Activated naive CD8-positive, alpha-beta T cell treated with anti-CD3 and anti-CD28 coated beads, Interleukin-2, amount 10 ng/mL, durations not matched to agents 7 days and 5 days (primary cell): Measurements from ENCODE around the gene HSD17B11. TPM values are rescaled to one million over a fixed set of nuclear protein-coding genes. Genes with fewer than 3 reads are reported as not detected.
"Not testable (repeated sequence)": the region's sequence is repeated elsewhere in the genome, so short reads cannot be mapped to it uniquely, and the experiment has no call there.

Experiments used
- ATAC-seq: fragments of 150-1000 bp; cut with Tn5 transposase; one replicate; pipeline ENCODE4 v1.10.0; 2021; ENCODE audit warnings: low read depth, moderate library complexity
- POLR2A ChIA-PET: fragments of 350-600 bp; sonication (Branson Sonifier 250); formaldehyde crosslinking; loops from one replicate; lab custom pipeline; 2021; ENCODE audit warnings: antibody characterized with exemption; lab: Charles Lee
- DNase-seq: peaks from one replicate; pipeline ENCODE4 v3.0.0; 2021
- H3K27ac Mint-ChIP-seq: one replicate; pipeline ENCODE4 v1.8.0; 2022; ENCODE audit warnings: mild to moderate bottlenecking, mixed read lengths
- H3K27me3 Mint-ChIP-seq: one replicate; pipeline ENCODE4 v1.8.0; 2022; ENCODE audit warnings: mild to moderate bottlenecking, moderate library complexity, mixed read lengths
- H3K36me3 Mint-ChIP-seq: one replicate; pipeline ENCODE4 v1.8.0; 2021; ENCODE audit warnings: mild to moderate bottlenecking, mixed read lengths
- H3K4me1 Mint-ChIP-seq: one replicate; pipeline ENCODE4 v1.8.0; 2021; ENCODE audit warnings: mixed read lengths
- H3K4me3 Mint-ChIP-seq: one replicate; pipeline ENCODE4 v1.8.0; 2022; ENCODE audit warnings: mild to moderate bottlenecking, moderate library complexity, mixed read lengths
- H3K9me3 Mint-ChIP-seq: one replicate; pipeline ENCODE4 v1.8.0; 2021; ENCODE audit warnings: mixed read lengths
- total RNA-seq, 2 experiments: library from RNA; stranded (reverse); gene quantifications; one replicate each; pipeline ENCODE4 v1.2.3, GENCODE V29; 2021

The HSD17B11 gene
- total RNA-seq, 2 experiments from 2014 or later, result 42.8 to 48.0 TPM

DNA sequence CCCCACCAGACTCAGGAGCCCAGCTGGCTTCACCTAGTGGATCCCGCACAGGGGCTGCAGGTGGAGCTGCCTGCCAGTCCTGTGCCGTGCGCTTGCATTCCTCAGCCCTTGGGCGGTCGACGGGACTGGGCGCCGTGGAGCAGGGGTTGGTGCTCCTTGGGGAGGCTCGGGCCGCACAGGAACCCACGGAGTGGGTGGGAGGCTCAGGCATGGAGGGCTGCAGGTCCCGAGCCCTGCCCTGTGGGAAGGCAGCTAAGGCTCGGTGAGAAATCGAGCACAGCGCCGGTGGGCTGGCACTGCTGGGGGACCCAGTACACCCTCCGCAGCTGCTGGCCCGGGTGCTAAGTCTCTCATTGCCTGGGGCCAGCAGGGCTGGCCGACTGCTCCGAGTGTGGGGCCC, 4.9 kb upstream of the HSD17B11 start:
- H3K4me3 Mint-ChIP-seq, H3K9me3 Mint-ChIP-seq, H3K4me1 Mint-ChIP-seq, H3K27me3 Mint-ChIP-seq, H3K27ac Mint-ChIP-seq, DNase-seq, POLR2A ChIA-PET, ATAC-seq, H3K36me3 Mint-ChIP-seq: not testable (repeated sequence)

DNA sequence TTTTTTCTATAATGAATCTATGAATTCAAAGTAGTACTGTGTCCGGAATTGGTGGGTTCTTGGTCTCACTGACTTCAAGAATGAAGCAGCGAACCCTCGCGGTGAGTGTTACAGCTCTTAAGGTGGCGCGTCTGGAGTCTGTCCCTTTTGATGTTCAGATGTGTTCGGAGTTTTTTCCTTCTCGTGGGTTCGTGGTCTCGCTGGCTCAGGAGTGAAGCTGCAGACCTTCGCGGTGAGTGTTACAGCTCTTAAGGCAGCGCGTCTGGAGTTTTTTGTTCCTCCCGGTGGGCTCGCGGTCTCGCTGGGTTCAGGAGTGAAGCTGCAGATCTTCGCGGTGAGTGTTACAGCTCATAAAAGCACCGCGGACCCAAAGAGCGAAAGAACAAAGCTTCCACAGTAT, 4.1 kb upstream of the HSD17B11 start:
- H3K9me3 Mint-ChIP-seq, H3K27me3 Mint-ChIP-seq, DNase-seq, POLR2A ChIA-PET, ATAC-seq, H3K4me1 Mint-ChIP-seq, H3K36me3 Mint-ChIP-seq: not testable (repeated sequence)
- H3K27ac Mint-ChIP-seq, result peak overlapping the region; percentile 78
- peak overlapping the region; percentile 78 for H3K4me3 Mint-ChIP-seq

GRCh38 chr4:87392183-87392582, 1.2 kb upstream of the HSD17B11 start:
- no peak for DNase-seq
- no peak for ATAC-seq
- Mint-ChIP-seq H3K27ac (no peak overlapping the region), H3K27me3 (peaks cover 6% of the 10 kb centered on the region), H3K36me3 (peaks cover 19% of the 10 kb centered on the region), H3K4me3 (no peak overlapping the region), H3K4me1 (peaks cover 26% of the 10 kb centered on the region), H3K9me3 (peaks cover 4% of the 10 kb centered on the region)
- POLR2A ChIA-PET, result interaction anchor here (0.6 to 2.2 kb wide), 4 partner anchors 12 to 226 kb away, joined by 3 to 20 read pairs (median 4); partner anchors contain the start of gene NUDT9

DNA sequence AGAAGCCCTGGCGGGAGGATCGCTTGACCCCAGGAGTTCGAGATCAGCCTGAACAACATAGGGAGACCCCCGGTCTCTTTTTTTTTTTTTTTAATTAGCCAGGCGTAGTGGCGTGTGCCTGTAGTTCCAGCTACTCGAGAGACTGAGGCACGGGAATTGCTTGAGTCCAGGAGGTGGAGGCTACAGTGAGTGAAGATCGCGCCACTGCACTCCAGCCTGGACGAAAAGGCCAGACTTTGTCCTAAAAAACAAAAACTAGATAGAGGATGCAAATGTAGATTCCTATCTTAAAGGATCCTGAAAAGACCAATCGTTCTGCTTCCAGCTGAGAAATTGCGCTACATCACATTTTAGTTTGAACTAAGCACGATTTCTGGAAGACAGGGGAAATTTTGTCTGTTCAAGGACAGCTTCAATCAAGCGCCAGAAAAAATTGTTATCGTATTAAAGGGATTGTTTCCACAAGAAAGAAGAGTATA, 627 bp upstream of the HSD17B11 start:
- Mint-ChIP-seq H3K36me3 (peaks cover 24% of the 10 kb centered on the region), H3K9me3 (peaks cover 4% of the 10 kb centered on the region), H3K27ac (peak overlapping the region; percentile 80), H3K4me1 (peaks cover 25% of the 10 kb centered on the region), H3K27me3 (peaks cover 6% of the 10 kb centered on the region), H3K4me3 (peak overlapping the region; percentile 92)
- POLR2A ChIA-PET, result interaction anchor here (0.6 to 2.2 kb wide), 10 partner anchors 9 to 1065 kb away, joined by 3 to 20 read pairs (median 6); partner anchors contain the start of genes HERC5 and NUDT9
- DNase-seq, result no peak
- peak; percentile 3 for ATAC-seq

- Mint-ChIP-seq H3K27ac (peak overlapping the region; percentile 80), H3K4me3 (peak overlapping the region; percentile 92), H3K27me3 (peaks cover 6% of the 10 kb centered on the region), H3K9me3 (peaks cover 4% of the 10 kb centered on the region), H3K36me3 (peaks cover 31% of the 10 kb centered on the region), H3K4me1 (peaks cover 25% of the 10 kb centered on the region)
- ATAC-seq (no peak), DNase-seq (no peak)
- POLR2A ChIA-PET, result interaction anchor here (0.6 to 2.2 kb wide), 10 partner anchors 9 to 384 kb away, joined by 3 to 20 read pairs (median 6); partner anchors contain the start of gene NUDT9
These were observed 467 bp downstream of the HSD17B11 start for GRCh38 chr4:87390551-87390890.

DNA sequence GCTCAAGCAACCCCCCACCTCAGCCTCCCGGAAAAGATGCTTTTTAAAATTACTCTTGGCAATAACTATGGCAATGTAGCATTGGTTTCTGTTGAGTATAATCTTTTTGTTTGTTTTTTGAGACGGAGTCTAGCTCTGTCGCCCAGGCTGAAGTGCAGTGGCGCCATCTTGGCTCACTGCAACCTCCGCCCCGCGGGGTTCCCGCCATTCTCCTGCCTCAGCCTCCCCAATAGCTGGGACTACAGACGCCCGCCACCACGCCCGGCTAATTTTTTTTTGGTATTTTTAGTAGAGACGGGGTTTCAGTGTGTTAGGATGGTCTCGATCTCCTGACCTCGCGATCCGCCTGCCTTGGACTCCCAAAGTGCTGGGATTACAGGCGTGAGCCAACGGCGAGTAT, 933 bp downstream of the HSD17B11 start:
- POLR2A ChIA-PET, result interaction anchor here (0.6 to 2.2 kb wide), 5 partner anchors 14 to 384 kb away, joined by 3 to 20 read pairs (median 3); partner anchors contain the start of gene NUDT9
- peak overlapping the region; percentile 92 for H3K4me3 Mint-ChIP-seq
- peaks cover 28% of the 10 kb centered on the region for H3K4me1 Mint-ChIP-seq
- not testable (repeated sequence) for ATAC-seq, H3K9me3 Mint-ChIP-seq, H3K27me3 Mint-ChIP-seq, DNase-seq
- peak overlapping the region; percentile 80 for H3K27ac Mint-ChIP-seq
- H3K36me3 Mint-ChIP-seq, result peaks cover 33% of the 10 kb centered on the region

DNA sequence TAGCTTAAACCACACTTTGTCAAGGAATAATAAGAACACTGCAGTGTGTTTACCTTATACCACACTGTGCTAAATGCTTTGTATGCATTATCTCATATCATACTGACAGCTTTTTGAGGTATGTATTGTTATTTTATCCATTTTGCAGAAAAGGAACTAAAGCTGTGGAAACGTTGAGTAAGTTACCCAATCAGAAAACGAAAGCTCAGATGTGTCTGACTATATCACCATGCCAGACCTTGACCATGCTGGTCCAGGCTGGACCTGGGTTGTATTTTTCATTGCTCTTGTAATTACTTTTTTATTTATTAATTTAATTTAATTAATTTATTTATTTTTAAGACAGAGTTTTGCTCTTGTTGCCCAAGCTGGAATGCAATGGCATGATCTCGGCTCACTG, 2.1 kb downstream of the HSD17B11 start:
- H3K4me3 Mint-ChIP-seq, result peak overlapping the region; percentile 92
- POLR2A ChIA-PET, result interaction anchor here (0.6 kb wide), 1 partner anchor 13 kb away, joined by 6 read pairs; no protein-coding TSS in a partner anchor
- H3K36me3 Mint-ChIP-seq, result peaks cover 40% of the 10 kb centered on the region
- H3K27ac Mint-ChIP-seq, result peak overlapping the region; percentile 53
- H3K27me3 Mint-ChIP-seq, result peaks cover 6% of the 10 kb centered on the region
- peaks cover 28% of the 10 kb centered on the region for H3K4me1 Mint-ChIP-seq
- ATAC-seq, result no peak
- H3K9me3 Mint-ChIP-seq, result peaks cover 4% of the 10 kb centered on the region
- DNase-seq, result no peak

GRCh38 chr4:87387237-87387636, 3.8 kb downstream of the HSD17B11 start:
- peaks cover 31% of the 10 kb centered on the region for H3K4me1 Mint-ChIP-seq
- H3K36me3 Mint-ChIP-seq, result peaks cover 48% of the 10 kb centered on the region
- no peaks in the 10 kb centered on the region for H3K27me3 Mint-ChIP-seq
- no peak for ATAC-seq
- POLR2A ChIA-PET, result no interaction called here
- no peak overlapping the region for H3K4me3 Mint-ChIP-seq
- H3K9me3 Mint-ChIP-seq, result peaks cover 4% of the 10 kb centered on the region
- DNase-seq, result no peak
- H3K27ac Mint-ChIP-seq, result no peak overlapping the region

- POLR2A ChIA-PET, H3K27me3 Mint-ChIP-seq, H3K27ac Mint-ChIP-seq, H3K9me3 Mint-ChIP-seq, ATAC-seq, DNase-seq, H3K4me3 Mint-ChIP-seq: not testable (repeated sequence)
- peaks cover 56% of the 10 kb centered on the region for H3K36me3 Mint-ChIP-seq
- H3K4me1 Mint-ChIP-seq, result peaks cover 24% of the 10 kb centered on the region
These were observed 6.4 kb downstream of the HSD17B11 start for GRCh38 chr4:87384466-87385132.

GRCh38 chr4:87382931-87383330, 8.1 kb downstream of the HSD17B11 start:
- POLR2A ChIA-PET, result no interaction called here
- peaks cover 46% of the 10 kb centered on the region for H3K36me3 Mint-ChIP-seq
- H3K27ac Mint-ChIP-seq, result no peak overlapping the region
- H3K4me3 Mint-ChIP-seq, result no peak overlapping the region
- no peaks in the 10 kb centered on the region for H3K27me3 Mint-ChIP-seq
- peaks cover 13% of the 10 kb centered on the region for H3K4me1 Mint-ChIP-seq
- ATAC-seq, result no peak
- H3K9me3 Mint-ChIP-seq, result no peaks in the 10 kb centered on the region
- no peak for DNase-seq

GRCh38 chr4:87382116-87382515, 8.9 kb downstream of the HSD17B11 start:
- no peak for DNase-seq
- Mint-ChIP-seq H3K36me3 (peaks cover 39% of the 10 kb centered on the region), H3K27me3 (no peaks in the 10 kb centered on the region), H3K4me3 (no peak overlapping the region), H3K27ac (no peak overlapping the region), H3K4me1 (peaks cover 6% of the 10 kb centered on the region), H3K9me3 (no peaks in the 10 kb centered on the region)
- POLR2A ChIA-PET, result interaction anchor here (1.2 kb wide), 1 partner anchor 9 kb away, joined by 7 read pairs; the partner anchor contains the start of gene HSD17B11
- ATAC-seq, result no peak

GRCh38 chr4:87377816-87378215, 13.2 kb downstream of the HSD17B11 start:
- POLR2A ChIA-PET, result interaction anchor here (1.1 kb wide), 1 partner anchor 45 kb away, joined by 3 read pairs; the partner anchor contains the start of gene NUDT9
- Mint-ChIP-seq H3K4me3 (no peak overlapping the region), H3K4me1 (peaks cover 2% of the 10 kb centered on the region), H3K27ac (no peak overlapping the region), H3K9me3 (no peaks in the 10 kb centered on the region), H3K27me3 (no peaks in the 10 kb centered on the region), H3K36me3 (peaks cover 12% of the 10 kb centered on the region)
- DNase-seq, result no peak
- no peak for ATAC-seq

DNA sequence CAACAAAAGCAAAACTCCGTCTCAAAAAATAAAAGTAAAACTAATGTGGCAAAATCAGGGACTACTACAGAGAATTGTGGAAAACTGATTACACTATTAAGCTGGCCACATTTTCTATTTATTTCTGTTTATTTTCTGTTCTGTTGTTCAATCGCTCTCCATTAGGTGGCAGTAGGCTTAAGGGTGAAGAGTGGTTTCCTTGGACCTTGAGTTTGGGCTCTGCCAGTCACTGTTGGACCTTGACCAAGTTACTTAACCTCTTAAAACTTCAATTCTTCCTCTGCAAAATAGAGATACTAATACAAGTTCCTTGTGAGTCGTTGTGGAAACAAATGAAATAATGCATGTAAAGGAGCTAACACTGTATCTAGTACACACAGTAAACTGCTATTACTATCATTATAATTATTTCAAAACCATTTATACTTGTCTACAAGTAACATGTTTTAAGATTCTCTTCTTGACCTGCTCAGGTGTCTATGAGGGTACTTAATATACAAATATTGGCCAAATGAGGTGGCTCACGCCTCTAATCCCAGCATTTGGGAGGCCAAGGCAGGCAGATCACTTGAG, 15.2 kb downstream of the HSD17B11 start:
- H3K4me3 Mint-ChIP-seq, result no peak overlapping the region
- peaks cover 9% of the 10 kb centered on the region for H3K36me3 Mint-ChIP-seq
- ATAC-seq, result no peak

More for the DNA sequence above, 15.2 kb downstream of the HSD17B11 start:
- POLR2A ChIA-PET, result interaction anchor here (0.7 to 1.5 kb wide), 2 partner anchors 13 to 15 kb away, joined by 6 to 10 read pairs; partner anchors contain the start of gene HSD17B11
- Mint-ChIP-seq H3K4me1 (peaks cover 2% of the 10 kb centered on the region), H3K27ac (no peak overlapping the region), H3K9me3 (no peaks in the 10 kb centered on the region), H3K27me3 (no peaks in the 10 kb centered on the region)
- no peak for DNase-seq
